Measurements from ENCODE around the gene TTC33. TPM values are rescaled to one million over a fixed set of nuclear protein-coding genes. Genes with fewer than 3 reads are reported as not detected.

The TTC33 gene
- total and polyA plus RNA-seq, 2 of the 13 experiments (the other 11 are each of a cell fraction or from before 2014, with no cell fraction given): 4.5 to 20.0 TPM

GRCh38 chr5:40483316-40483715 is 272.4 kb downstream of the TTC33 start (continued):
- TF ChIP-seq ZHX1 (CRISPR knock-in tag; IDR thresholded peaks at IDR 0.05; ENCODE audit: low read depth) (no peak), ZNF7 (CRISPR knock-in tag; IDR thresholded peaks at IDR 0.05) (no peak), ZNF546 (CRISPR knock-in tag; conservative IDR thresholded peaks at IDR 0.05) (no peak), GFI1 (CRISPR knock-in tag; IDR thresholded peaks at IDR 0.05; ENCODE audit: borderline replicate concordance) (no peak), EHMT2 (IDR thresholded peaks at IDR 0.05; ENCODE audit: borderline replicate concordance, low read depth, low read length) (no peak), ZNF282 (IDR thresholded peaks at IDR 0.05; ENCODE audit: partially characterized antibody) (no peak), MIER2 (CRISPR knock-in tag; IDR thresholded peaks at IDR 0.05) (no peak)

- Histone ChIP-seq H3K27ac (ENCODE audit: extremely low read length, insufficient read depth, low read length) (no peak overlapping the region), H4K20me1 (ENCODE audit: insufficient read depth, low read length) (no peaks in the 10 kb centered on the region), H3K36me3 (replicated peaks in 1 of 2; ENCODE audit: control insufficient read depth in 1 of 2, insufficient read depth in 2 of 2, low read length in 2 of 2) (no peaks in the 10 kb centered on the region), H3K4me3 (replicated peaks in 1 of 3; ENCODE audit: insufficient read depth in 1 of 3, low read depth in 2 of 3, low read length in 3 of 3) (no peak overlapping the region), H3K4me2 (ENCODE audit: low read depth, low read length) (no peak overlapping the region), H3K79me2 (ENCODE audit: insufficient read depth, low read length) (no peaks in the 10 kb centered on the region), H3K9ac (ENCODE audit: insufficient read depth, low read depth, low read length) (no peak overlapping the region), H3K27me3 (ENCODE audit: control insufficient read depth in 1 of 2, insufficient read depth in 2 of 2, low read length in 2 of 2) (no peaks in the 10 kb centered on the region), H3K4me1 (ENCODE audit: insufficient read depth, low read length) (0 out of 2 replicates have a peak, but pooled peaks cover 7% of the 10 kb centered on the region), H3K9me3 (ENCODE audit: low read length) (no peaks in the 10 kb centered on the region), H2AFZ (ENCODE audit: low read length) (no peak overlapping the region)
- in situ Hi-C loops (cut with HindIII; ENCODE audit: extremely low pct_ligation_motif_present, low pct_unique_long_range_greater_than_20kb): no loop called here
- no peak for ATAC-seq
- CTCF ChIA-PET (ENCODE audit: low intra/inter-chr PET ratio, low total read pairs): no interaction called here
- intact Hi-C loops (cut with micrococcal nuclease; ENCODE audit: unreplicated experiment): no loop called here
- POLR2A ChIA-PET: no interaction called here
- 95% methylated on average over 2 of the region's 2 CpGs for WGBS (ENCODE audit: low lambda C conversion rate)
- DNase-seq (ENCODE audit: low spot score): no peak
- BruUV-seq (replicated peaks): no TSS peak
- no peak for FAIRE-seq
- TF ChIP-seq ETV6 (CRISPR knock-in tag; conservative IDR thresholded peaks at IDR 0.05) (no peak), ZNF709 (CRISPR knock-in tag; IDR thresholded peaks at IDR 0.05) (no peak), SOX6 (IDR thresholded peaks at IDR 0.05) (no peak), SOX6 (CRISPR knock-in tag; IDR thresholded peaks at IDR 0.05) (no peak), PRDM15 (CRISPR knock-in tag; IDR thresholded peaks at IDR 0.05) (no peak), GATAD1 (CRISPR knock-in tag; IDR thresholded peaks at IDR 0.05) (no peak), HDAC1 (CRISPR knock-in tag; IDR thresholded peaks at IDR 0.05) (no peak), FOXK1 (CRISPR knock-in tag; IDR thresholded peaks at IDR 0.05; ENCODE audit: borderline replicate concordance, low read depth) (no peak), RBM22 (optimal IDR thresholded peaks at IDR 0.05; ENCODE audit: low read length) (no peak), SKIL (CRISPR knock-in tag; IDR thresholded peaks at IDR 0.05; ENCODE audit: borderline replicate concordance) (no peak)
Measured at GRCh38 chr5:40481241-40481640, 274.5 kb downstream of the TTC33 start.
